SU-DHL-6 (cell line): ENCODE results near the gene SNRNP27.

ENCODE experiments used
- EZH2phosphoT487 ChIP-seq: fragments of 200-600 bp; sonication (generic), shearing (Covaris generic); conservative IDR thresholded peaks from 2 replicates; pipeline ENCODE4 v1.6.1; 2018; ENCODE audit warnings: mild to moderate bottlenecking, antibody characterized with exemption, low read length, moderate library complexity, mixed read lengths
- TF ChIP-seq, protein P1 (sequence below): fragments of 200-600 bp; sonication (generic); IDR thresholded peaks from one replicate; pipeline ENCODE4 v1.5.1; 2017; ENCODE audit warnings: antibody characterized with exemption, mild to moderate bottlenecking, low read length, moderate library complexity; ENCODE audit not compliant: insufficient read depth, poor library complexity, severe bottlenecking

DNA sequence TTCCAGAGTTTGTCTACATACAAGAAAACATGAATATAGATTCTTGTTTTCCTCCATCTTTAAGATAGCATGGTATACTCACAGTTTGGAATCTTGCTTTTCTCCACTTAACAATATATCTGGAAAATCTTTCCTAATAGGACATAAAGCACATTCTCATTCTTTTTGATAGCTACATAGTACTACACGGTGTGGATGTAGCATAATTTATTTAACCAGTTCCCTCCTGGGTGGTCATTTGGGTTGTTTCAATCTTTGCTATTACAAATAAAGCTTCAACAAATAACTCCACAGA, 40.8 kb downstream of the SNRNP27 start:
- TF ChIP-seq, protein P1, sequence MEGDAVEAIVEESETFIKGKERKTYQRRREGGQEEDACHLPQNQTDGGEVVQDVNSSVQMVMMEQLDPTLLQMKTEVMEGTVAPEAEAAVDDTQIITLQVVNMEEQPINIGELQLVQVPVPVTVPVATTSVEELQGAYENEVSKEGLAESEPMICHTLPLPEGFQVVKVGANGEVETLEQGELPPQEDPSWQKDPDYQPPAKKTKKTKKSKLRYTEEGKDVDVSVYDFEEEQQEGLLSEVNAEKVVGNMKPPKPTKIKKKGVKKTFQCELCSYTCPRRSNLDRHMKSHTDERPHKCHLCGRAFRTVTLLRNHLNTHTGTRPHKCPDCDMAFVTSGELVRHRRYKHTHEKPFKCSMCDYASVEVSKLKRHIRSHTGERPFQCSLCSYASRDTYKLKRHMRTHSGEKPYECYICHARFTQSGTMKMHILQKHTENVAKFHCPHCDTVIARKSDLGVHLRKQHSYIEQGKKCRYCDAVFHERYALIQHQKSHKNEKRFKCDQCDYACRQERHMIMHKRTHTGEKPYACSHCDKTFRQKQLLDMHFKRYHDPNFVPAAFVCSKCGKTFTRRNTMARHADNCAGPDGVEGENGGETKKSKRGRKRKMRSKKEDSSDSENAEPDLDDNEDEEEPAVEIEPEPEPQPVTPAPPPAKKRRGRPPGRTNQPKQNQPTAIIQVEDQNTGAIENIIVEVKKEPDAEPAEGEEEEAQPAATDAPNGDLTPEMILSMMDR: no peak
- no peak for TF ChIP-seq EZH2phosphoT487
